Fibroblast of lung (primary cell): ENCODE measurements around the gene RBM27. TPM values are rescaled to one million over a fixed set of nuclear protein-coding genes. Genes with fewer than 3 reads are reported as not detected.

Experiments
- DNase-seq, 2 donors: peaks; one replicate each; pipeline versions ENCODE4 v3.0.0 to v3.0.0-alpha.2; 2010; ENCODE audit warnings: low read depth in 2 of 2
- H2AFZ ChIP-seq: 2 replicates; pipeline ENCODE4 v1.5.1; 2012; ENCODE audit warnings: low read length, control low read depth, inconsistent platforms
- H3K27ac ChIP-seq: 2 replicates; pipeline ENCODE4 v1.5.1; 2011; ENCODE audit warnings: low read length, control low read depth; ENCODE audit not compliant: insufficient read depth
- H3K27me3 ChIP-seq: 2 replicates; pipeline ENCODE4 v1.5.1; 2011; ENCODE audit warnings: mild to moderate bottlenecking, low read length; ENCODE audit not compliant: control insufficient read depth, insufficient read depth
- H3K36me3 ChIP-seq: 2 replicates; pipeline ENCODE4 v1.5.1; 2011; ENCODE audit warnings: low read length; ENCODE audit not compliant: control insufficient read depth, insufficient read depth
- H3K4me1 ChIP-seq: 2 replicates; pipeline ENCODE4 v1.5.1; 2011; ENCODE audit warnings: low read length; ENCODE audit not compliant: control insufficient read depth, insufficient read depth; ENCODE audit errors: extremely low read depth
- H3K4me2 ChIP-seq: 2 replicates; pipeline ENCODE4 v1.5.1; 2011; ENCODE audit warnings: low read length, control low read depth; ENCODE audit not compliant: insufficient read depth; ENCODE audit errors: extremely low read depth
- H3K4me3 ChIP-seq, 4 experiments: fragments of 200-600 bp in 1 of 4; sonication (generic) in 1 of 4; replicated peaks in 1 of 4; 2 replicates each; pipeline ENCODE4 v1.5.1; 2011 to 2016; ENCODE audit warnings: low read length in 4 of 4, low read depth in 3 of 4, mild to moderate bottlenecking in 3 of 4, control low read depth in 2 of 4, inconsistent platforms in 1 of 4, mixed read lengths in 1 of 4; ENCODE audit not compliant: insufficient read depth in 1 of 4; ENCODE audit errors: control extremely low read depth in 1 of 4
- H3K79me2 ChIP-seq: 2 replicates; pipeline ENCODE4 v1.5.1; 2012; ENCODE audit warnings: mild to moderate bottlenecking, low read length, inconsistent platforms; ENCODE audit not compliant: control insufficient read depth, insufficient read depth
- H3K9ac ChIP-seq: 2 replicates; pipeline ENCODE4 v1.5.1; 2011; ENCODE audit warnings: mild to moderate bottlenecking, low read length, control low read depth; ENCODE audit not compliant: insufficient read depth
- H3K9me3 ChIP-seq: 2 replicates; pipeline ENCODE4 v1.5.1; 2012; ENCODE audit warnings: low read depth, low read length; ENCODE audit not compliant: control insufficient read depth, insufficient read depth
- H4K20me1 ChIP-seq: 2 replicates; pipeline ENCODE4 v1.5.1; 2011; ENCODE audit warnings: low read length; ENCODE audit not compliant: control insufficient read depth, insufficient read depth; ENCODE audit errors: extremely low read depth
- CTCF ChIP-seq, 2 donors: IDR thresholded peaks in 1 of 2; conservative IDR thresholded peaks in 1 of 2; 1 replicate in 1 of 2; 2 replicates in 1 of 2; pipeline ENCODE4 v1.5.1; 2011 to 2012; ENCODE audit warnings: low read length in 2 of 2, control low read depth in 1 of 2, inconsistent platforms in 1 of 2, low read depth in 1 of 2, mild to moderate bottlenecking in 1 of 2
- EZH2 ChIP-seq: IDR thresholded peaks from 2 replicates; pipeline ENCODE4 v1.5.1; 2012; ENCODE audit warnings: low read length, control low read depth, mild to moderate bottlenecking; ENCODE audit errors: missing control alignments
- polyA plus RNA-seq, 2 donors: library from polyadenylated mRNA; depleted of rRNA in 1 of 2; stranded (reverse) in 1 of 2; unstranded in 1 of 2; fragments of >200 nt; gene quantifications; 2 replicates each; pipeline ENCODE4 v1.2.1, GENCODE V29; 2011 to 2012; ENCODE audit warnings: missing spikeins in 1 of 2
- total RNA-seq: library from RNA; depleted of rRNA; stranded (reverse); fragments of >200 nt; gene quantifications from 2 replicates; pipeline ENCODE4 v1.2.1, GENCODE V29; 2014

The RBM27 gene
- total and polyA plus RNA-seq, 2 donors (not counting 1 experiment from before 2014, with no cell fraction given) = 15.0 to 23.9 TPM

- TF ChIP-seq CTCF (conservative IDR thresholded peaks at IDR 0.05 in 1 of 2, IDR thresholded peaks at IDR 0.05 in 1 of 2; ENCODE audit: low read depth in 1 of 2, low read length in 2 of 2) = no peak
- no peak for TF ChIP-seq EZH2
- H3K4me3 ChIP-seq = no peak overlapping the region
- no peak overlapping the region for H3K4me2 ChIP-seq
- no peaks in the 10 kb centered on the region for H3K36me3 ChIP-seq
- no peaks in the 10 kb centered on the region for H3K9me3 ChIP-seq
- no peak overlapping the region for H3K27ac ChIP-seq
- H3K9ac ChIP-seq = no peak overlapping the region
- no peak for DNase-seq
- H3K27me3 ChIP-seq = no peaks in the 10 kb centered on the region
- no peaks in the 10 kb centered on the region for H4K20me1 ChIP-seq
- H3K4me1 ChIP-seq = no peaks in the 10 kb centered on the region
- H2AFZ ChIP-seq = no peak overlapping the region
- peaks cover 12% of the 10 kb centered on the region for H3K79me2 ChIP-seq
These were observed 18.6 kb downstream of the RBM27 start for GRCh38 chr5:146222005-146222404.

DNA sequence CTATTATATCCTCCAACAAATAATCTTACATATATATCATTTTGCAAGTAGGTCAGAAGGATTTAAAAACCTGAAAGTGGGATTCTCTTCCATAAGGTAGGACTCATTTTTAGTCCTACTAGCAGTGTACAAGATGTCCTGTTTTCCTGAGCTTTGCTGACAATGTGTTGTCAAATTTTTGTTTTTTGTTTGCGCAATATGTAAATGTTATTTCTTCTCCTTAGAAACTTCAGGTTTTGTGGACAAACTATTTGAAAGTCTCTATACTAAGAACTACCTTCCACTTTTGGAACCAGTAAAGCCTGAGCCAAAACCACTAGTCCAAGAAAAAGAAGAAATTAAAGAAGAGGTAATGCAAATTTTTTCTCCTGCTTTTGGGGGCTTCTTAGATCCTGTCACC lies 19.8 kb downstream of the RBM27 start:
- H3K79me2 ChIP-seq = peaks cover 2% of the 10 kb centered on the region
- no peak overlapping the region for H2AFZ ChIP-seq
- H3K36me3 ChIP-seq = no peaks in the 10 kb centered on the region
- H3K4me1 ChIP-seq = no peaks in the 10 kb centered on the region
- H4K20me1 ChIP-seq = no peaks in the 10 kb centered on the region
- H3K27ac ChIP-seq = no peak overlapping the region
- no peak overlapping the region for H3K4me3 ChIP-seq
- TF ChIP-seq EZH2 (no peak), CTCF (conservative IDR thresholded peaks at IDR 0.05 in 1 of 2, IDR thresholded peaks at IDR 0.05 in 1 of 2; ENCODE audit: low read depth in 1 of 2, low read length in 2 of 2) (no peak)
- H3K4me2 ChIP-seq = no peak overlapping the region
- H3K27me3 ChIP-seq = no peaks in the 10 kb centered on the region
- H3K9me3 ChIP-seq = no peaks in the 10 kb centered on the region
- H3K9ac ChIP-seq = no peak overlapping the region
- DNase-seq = no peak

GRCh38 chr5:146229222-146229621 lies 25.8 kb downstream of the RBM27 start:
- TF ChIP-seq CTCF (conservative IDR thresholded peaks at IDR 0.05 in 1 of 2, IDR thresholded peaks at IDR 0.05 in 1 of 2; ENCODE audit: low read depth in 1 of 2, low read length in 2 of 2) (no peak), EZH2 (no peak)
- no peaks in the 10 kb centered on the region for H3K27me3 ChIP-seq
- DNase-seq = no peak

More at GRCh38 chr5:146229222-146229621, 25.8 kb downstream of the RBM27 start:
- Histone ChIP-seq H2AFZ (no peak overlapping the region), H3K4me2 (no peak overlapping the region), H4K20me1 (no peaks in the 10 kb centered on the region), H3K36me3 (peaks cover 2% of the 10 kb centered on the region), H3K4me3 (no peak overlapping the region), H3K4me1 (no peaks in the 10 kb centered on the region), H3K9ac (no peak overlapping the region), H3K9me3 (no peaks in the 10 kb centered on the region), H3K27ac (no peak overlapping the region), H3K79me2 (no peaks in the 10 kb centered on the region)
